ENCODE measurements around the gene STPG1. TPM values are rescaled to one million over a fixed set of nuclear protein-coding genes. Genes with fewer than 3 reads are reported as not detected.
A peak's percentile ranks its signal among the peaks of the same experiment; 100 is the strongest.

STPG1 gene
- polyA plus RNA-seq, 1 donor (not counting 4 experiments of a cell fraction or from before 2014, with no cell fraction given), result 16.6 TPM

GRCh38 chr1:24308365-24309015 is 105.1 kb downstream of the STPG1 start:
- Histone ChIP-seq H3K36me3 (ENCODE audit: control insufficient read depth in 2 of 2, extremely low read depth in 1 of 2, insufficient read depth in 2 of 2, low read length in 2 of 2) (no peaks in the 10 kb centered on the region), H3K27me3 (ENCODE audit: control insufficient read depth, extremely low read depth, insufficient read depth, low read length) (no peaks in the 10 kb centered on the region), H3K9me1 (ENCODE audit: control insufficient read depth, extremely low read depth, insufficient read depth, low read length) (no peaks in the 10 kb centered on the region), H3K9ac (ENCODE audit: control insufficient read depth, extremely low read depth, insufficient read depth, low read length) (no peak overlapping the region), H4K20me1 (ENCODE audit: control insufficient read depth, extremely low read depth, insufficient read depth, low read length) (no peaks in the 10 kb centered on the region), H2AFZ (ENCODE audit: control insufficient read depth, low read length) (no peak overlapping the region), H3K9me3 (ENCODE audit: control insufficient read depth, low read depth, low read length) (no peaks in the 10 kb centered on the region), H3K4me2 (ENCODE audit: control insufficient read depth, extremely low read depth, insufficient read depth, low read depth, low read length) (no peak overlapping the region), H3K4me3 (ENCODE audit: control insufficient read depth in 2 of 3, extremely low read depth in 1 of 3, insufficient read depth in 2 of 3, low read depth in 1 of 3, low read length in 3 of 3) (no peak overlapping the region), H3K4me1 (ENCODE audit: control insufficient read depth, extremely low read depth, insufficient read depth, low read length) (peaks cover 14% of the 10 kb centered on the region), H3K79me2 (ENCODE audit: control insufficient read depth, insufficient read depth, low read length) (no peaks in the 10 kb centered on the region), H3K27ac (ENCODE audit: control insufficient read depth, insufficient read depth, low read length) (no peak overlapping the region)
- DNase-seq (ENCODE audit: low read depth, low spot score) (no peak), FAIRE-seq (no peak)
- TF ChIP-seq EZH2 (IDR thresholded peaks at IDR 0.05; ENCODE audit: low read length) (no peak), CTCF (optimal IDR thresholded peaks at IDR 0.05 in 1 of 3, IDR thresholded peaks at IDR 0.05 in 1 of 3, conservative IDR thresholded peaks at IDR 0.05 in 1 of 3; ENCODE audit: extremely low read depth in 1 of 3, insufficient read depth in 2 of 3, low read length in 3 of 3) (peak; percentile 17 to 32 (median 21))
- dilution Hi-C loops (cut with MboI; ENCODE audit: extremely low pct_ligation_motif_present, low sequenced_read_pairs), result no loop called here

Other genes starting within 250 kb of the STPG1 start
- gene IFNLR1, start 226.5 kb downstream of the STPG1 start, polyA plus RNA-seq, result 2.8 to 3.9 TPM (median 3.4 TPM) in 3 replicates
- gene GRHL3, start 94.4 kb downstream of the STPG1 start, polyA plus RNA-seq, result 7.7 to 20.5 TPM (median 13.0 TPM) in 3 replicates
- 30.5 to 42.1 TPM (median 37.3 TPM) in 3 replicates for gene NIPAL3, start 2.0 kb upstream of the STPG1 start, polyA plus RNA-seq
- gene RCAN3, start 89.1 kb upstream of the STPG1 start, polyA plus RNA-seq, result 7.9 to 22.1 TPM (median 13.8 TPM) in 3 replicates
- gene NCMAP, start 142.3 kb upstream of the STPG1 start, polyA plus RNA-seq, result 0.02 to 0.05 TPM in 2 of 3 replicates, not detected in the other
- gene SRRM1, start 229.5 kb upstream of the STPG1 start, polyA plus RNA-seq, result 29.7 to 79.3 TPM (median 56.1 TPM) in 3 replicates